ENCODE measurements around the gene COL12A1.

DNA sequence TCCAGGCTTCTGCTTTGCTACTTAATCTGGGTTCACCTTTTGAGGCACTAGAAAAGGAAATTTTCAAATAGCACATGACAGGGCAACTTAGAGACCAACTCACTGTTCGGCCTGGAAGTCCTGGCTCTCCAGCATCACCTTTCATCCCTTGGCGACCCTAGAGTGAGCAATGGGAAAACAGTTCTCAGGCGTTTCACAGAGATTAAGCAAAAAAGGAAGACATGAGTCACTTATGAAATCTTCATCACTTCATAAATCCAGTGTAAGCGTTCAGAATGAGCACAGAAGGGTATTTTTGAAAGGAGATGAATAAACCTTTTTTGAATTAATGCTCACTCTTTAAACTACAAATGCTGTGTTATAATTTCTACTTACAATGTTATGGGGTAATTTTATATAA, 104.0 kb downstream of the COL12A1 start:
- TF ChIP-seq GATA2 (IDR thresholded peaks at IDR 0.05; ENCODE audit: low read depth, low read length) (no peak), GATA3 (IDR thresholded peaks at IDR 0.05; ENCODE audit: low read depth, low read length) (no peak)

Data from SH-SY5Y (cell line).